ENCODE data around the gene NELL1. TPM values are rescaled to one million over a fixed set of nuclear protein-coding genes. Genes with fewer than 3 reads are reported as not detected.

Gene NELL1
- total and polyA plus RNA-seq, 2 donors (not counting 3 experiments of a cell fraction or from before 2014, with no cell fraction given): not detected

GRCh38 chr11:20844216-20844615 is 174.8 kb downstream of the NELL1 start:
- H4K20me1 ChIP-seq (replicated peaks; ENCODE audit: control insufficient read depth, extremely low read depth, insufficient read depth, low read length): no peaks in the 10 kb centered on the region
- no peak overlapping the region for H3K27ac ChIP-seq (ENCODE audit: insufficient read depth, low read depth, low read length)
- H3K27me3 ChIP-seq (ENCODE audit: control insufficient read depth in 2 of 2, insufficient read depth in 2 of 2, low read length in 2 of 2): no peaks in the 10 kb centered on the region
- H3K4me2 ChIP-seq (ENCODE audit: insufficient read depth, low read length): no peak overlapping the region
- POLR2A ChIA-PET: no interaction called here
- no peak overlapping the region for H2AFZ ChIP-seq (ENCODE audit: low read depth, low read length)
- no peaks in the 10 kb centered on the region for H3K79me2 ChIP-seq (ENCODE audit: control insufficient read depth, insufficient read depth, low read length)
- intact Hi-C loops (cut with micrococcal nuclease): no loop called here
- H3K9me1 ChIP-seq (replicated peaks; ENCODE audit: control insufficient read depth, extremely low read depth, insufficient read depth, low read length): no peaks in the 10 kb centered on the region
- FAIRE-seq (no peak), DNase-seq (ENCODE audit: low read depth, low spot score) (no peak)
- no peaks in the 10 kb centered on the region for H3K36me3 ChIP-seq (ENCODE audit: control insufficient read depth in 2 of 2, extremely low read depth in 1 of 2, insufficient read depth in 2 of 2, low read length in 2 of 2)
- no peak overlapping the region for H3K4me3 ChIP-seq (replicated peaks in 1 of 3; ENCODE audit: insufficient read depth in 1 of 3, low read depth in 1 of 3, low read length in 3 of 3)
- H3K9ac ChIP-seq (replicated peaks; ENCODE audit: extremely low read depth, insufficient read depth, low read length): no peak overlapping the region
- CTCF ChIA-PET: no interaction called here
- dilution Hi-C loops (cut with MboI; ENCODE audit: extremely low pct_ligation_motif_present, low sequenced_read_pairs): no loop called here
- no peaks in the 10 kb centered on the region for H3K4me1 ChIP-seq (ENCODE audit: control insufficient read depth, extremely low read depth, insufficient read depth, low read length)
- no peak for TF ChIP-seq JUN (IDR thresholded peaks at IDR 0.05; ENCODE audit: borderline replicate concordance, insufficient read depth, insufficient read length, low read depth)
- TF ChIP-seq MAX (IDR thresholded peaks at IDR 0.05; ENCODE audit: insufficient read depth, insufficient read length): no peak
- TF ChIP-seq POLR2A (IDR thresholded peaks at IDR 0.05; ENCODE audit: low read depth, low read length): no peak
- no peak for TF ChIP-seq GATA2 (IDR thresholded peaks at IDR 0.05; ENCODE audit: insufficient read depth, insufficient read length, low read depth, low read length)
- no peak for TF ChIP-seq CTCF (IDR thresholded peaks at IDR 0.05; ENCODE audit: extremely low read depth in 1 of 2, insufficient read depth in 1 of 2, low read depth in 1 of 2, low read length in 2 of 2)
- TF ChIP-seq POLR2AphosphoS5 (IDR thresholded peaks at IDR 0.05; ENCODE audit: insufficient read depth, low read depth, low read length): no peak
- no peak for TF ChIP-seq MYC (IDR thresholded peaks at IDR 0.05; ENCODE audit: low read depth, low read length)
- no peak for TF ChIP-seq FOS (IDR thresholded peaks at IDR 0.05; ENCODE audit: borderline replicate concordance, insufficient read depth, low read length)
- no peak for TF ChIP-seq EZH2 (IDR thresholded peaks at IDR 0.05; ENCODE audit: borderline replicate concordance, low read depth, low read length, severe bottlenecking)
- BruUV-seq (replicated peaks): no TSS peak
- H3K9me3 ChIP-seq (replicated peaks; ENCODE audit: control insufficient read depth, insufficient read depth, low read length): peaks cover 3% of the 10 kb centered on the region

All from endothelial cell of umbilical vein (primary cell).